HepG2 (cell line): ENCODE measurements around the gene NEMF. TPM values are rescaled to one million over a fixed set of nuclear protein-coding genes. Genes with fewer than 3 reads are reported as not detected.

Experiments
- ATAC-seq: fragments of 200-7000 bp; cut with Tn5 transposase; 3 replicates; pipeline ENCODE4 v1.9.1; 2020; ENCODE audit warnings: mild to moderate bottlenecking, moderate library complexity
- BruUV-seq: library from RNA; stranded (reverse); fragments of 400-500 nt; replicated peaks from 2 replicates; lab custom pipeline; 2021; lab: Mats Ljungman, UMichigan
- CTCF ChIA-PET: fragments of 300-600 bp; formaldehyde crosslinking; extraction: SDS; loops from one replicate; lab custom pipeline; 2021; ENCODE audit warnings: low total read pairs, inconsistent platforms, low intra/inter-chr PET ratio; lab: Yijun Ruan, JAX
- POLR2A ChIA-PET: fragments of 350-600 bp; sonication (Branson Sonifier 250); formaldehyde crosslinking; loops from one replicate; lab custom pipeline; 2020; ENCODE audit warnings: antibody characterized with exemption, inconsistent platforms; lab: Yijun Ruan, JAX
- DNase-seq: peaks from one replicate; pipeline ENCODE4 v3.0.0-alpha.2; 2015; ENCODE audit warnings: low spot score
- FAIRE-seq: peaks from 3 replicates; lab custom pipeline; 2011; peaks lifted over from hg19 to GRCh38; lab: Jason Lieb, UNC
- H2AFZ ChIP-seq: one replicate; pipeline ENCODE4 v1.6.1; 2011; ENCODE audit warnings: low read length, inconsistent platforms
- H3K27ac ChIP-seq: fragments of 300-600 bp; 3 replicates; pipeline ENCODE4 v1.8.0; 2011; ENCODE audit warnings: mixed run types, mild to moderate bottlenecking, mixed read lengths, low read length, inconsistent platforms; ENCODE audit not compliant: insufficient read depth; ENCODE audit errors: extremely low read length
- H3K27me3 ChIP-seq, 2 experiments: fragments of 200-600 bp in 1 of 2; 2 replicates in 1 of 2; 3 replicates in 1 of 2; pipeline versions ENCODE4 v1.6.0 to v1.8.0; 2011; ENCODE audit warnings: low read length in 2 of 2, mild to moderate bottlenecking in 2 of 2, moderate library complexity in 2 of 2, inconsistent platforms in 1 of 2; ENCODE audit not compliant: insufficient read depth in 2 of 2, control insufficient read depth in 1 of 2
- H3K36me3 ChIP-seq, 2 experiments: fragments of 200-600 bp in 1 of 2; replicated peaks in 1 of 2; 2 replicates in 1 of 2; 3 replicates in 1 of 2; pipeline versions ENCODE4 v1.5.1 to v1.8.0; 2011; ENCODE audit warnings: low read length in 2 of 2, inconsistent platforms in 1 of 2; ENCODE audit not compliant: insufficient read depth in 2 of 2, control insufficient read depth in 1 of 2
- H3K4me1 ChIP-seq: 2 replicates; pipeline ENCODE4 v1.5.1; 2012; ENCODE audit warnings: low read length, inconsistent platforms; ENCODE audit not compliant: insufficient read depth
- H3K4me2 ChIP-seq: 2 replicates; pipeline ENCODE4 v1.6.0; 2011; ENCODE audit warnings: low read depth, low read length, inconsistent platforms
- H3K4me3 ChIP-seq, 3 experiments: fragments of 200-600 bp in 1 of 3; sonication (generic), shearing (Covaris generic) in 1 of 3; replicated peaks in 1 of 3; 2 replicates each; pipeline ENCODE4 v1.5.1; 2011 to 2016; ENCODE audit warnings: low read length in 3 of 3, inconsistent platforms in 2 of 3, low read depth in 2 of 3, mild to moderate bottlenecking in 2 of 3, control low read depth in 1 of 3, mixed read lengths in 1 of 3; ENCODE audit not compliant: insufficient read depth in 1 of 3
- H3K79me2 ChIP-seq: one replicate; pipeline ENCODE4 v1.6.1; 2011; ENCODE audit warnings: low read length, inconsistent platforms; ENCODE audit not compliant: insufficient read depth
- H3K9ac ChIP-seq: 2 replicates; pipeline ENCODE4 v1.6.0; 2011; ENCODE audit warnings: mild to moderate bottlenecking, low read depth, low read length, inconsistent platforms; ENCODE audit not compliant: insufficient read depth
- H3K9me3 ChIP-seq: 2 replicates; pipeline ENCODE4 v1.5.1; 2012; ENCODE audit warnings: mild to moderate bottlenecking, low read length
- H4K20me1 ChIP-seq: 2 replicates; pipeline ENCODE4 v1.6.0; 2011; ENCODE audit warnings: inconsistent platforms, mild to moderate bottlenecking, low read length, moderate library complexity; ENCODE audit not compliant: insufficient read depth
- BHLHE40 ChIP-seq: IDR thresholded peaks from 2 replicates; pipeline ENCODE4 v1.6.1; 2011; ENCODE audit warnings: low read length, improper control_type of control experiment
- CCDC6 ChIP-seq: sonication (generic); formaldehyde crosslinking; IDR thresholded peaks from 2 replicates; pipeline ENCODE4 v1.8.1; 2022; ENCODE audit warnings: mild to moderate bottlenecking, missing genetic modification reagents, moderate library complexity
- GABPA ChIP-seq, 2 experiments: IDR thresholded peaks; 2 replicates each; pipeline ENCODE4 v1.6.1; 2011 to 2016; ENCODE audit warnings: low read depth in 2 of 2, low read length in 1 of 2, missing biosample characterization in 1 of 2, missing genetic modification characterization in 1 of 2
- NFE2L1 ChIP-seq: sonication (generic); formaldehyde crosslinking; IDR thresholded peaks from 2 replicates; pipeline ENCODE4 v1.4.0; 2020; ENCODE audit warnings: missing genetic modification reagents, mild to moderate bottlenecking, borderline replicate concordance
- SIN3B ChIP-seq: fragments of 150-350 bp; IDR thresholded peaks from 2 replicates; pipeline ENCODE4 v1.6.1; 2014; ENCODE audit warnings: low read length
- TEAD2 ChIP-seq: sonication (generic); formaldehyde crosslinking; IDR thresholded peaks from 2 replicates; pipeline ENCODE4 v1.9.0; 2021; ENCODE audit warnings: missing genetic modification reagents
- ZKSCAN8 ChIP-seq: IDR thresholded peaks from 2 replicates; pipeline ENCODE4 v1.6.1; 2016; ENCODE audit warnings: borderline replicate concordance, missing genetic modification reagents, missing compliant biosample characterization
- ZNF264 ChIP-seq: sonication (generic); formaldehyde crosslinking; IDR thresholded peaks from 2 replicates; pipeline ENCODE4 v1.4.0; 2020; ENCODE audit warnings: missing genetic modification reagents
- ZNF432 ChIP-seq: sonication (generic); formaldehyde crosslinking; IDR thresholded peaks from 2 replicates; pipeline ENCODE4 v1.5.0; 2020; ENCODE audit warnings: missing genetic modification reagents, mild to moderate bottlenecking, borderline replicate concordance
- ZNF567 ChIP-seq: sonication (generic); formaldehyde crosslinking; IDR thresholded peaks from 2 replicates; pipeline ENCODE4 v1.8.1; 2023; ENCODE audit warnings: mild to moderate bottlenecking, missing genetic modification reagents, borderline replicate concordance
- WGBS: methylation state at CpG from one replicate; pipeline ENCODE4 v1.1.6; 2017; ENCODE audit warnings: low lambda C conversion rate; 5-methylcytosine and 5-hydroxymethylcytosine counted together
- in situ Hi-C: cut with HindIII; loops from 2 replicates; pipeline ENCODE4 v1.10.0; 2017; ENCODE audit warnings: low pct_unique_long_range_greater_than_20kb; ENCODE audit not compliant: extremely low pct_ligation_motif_present
- intact Hi-C: fragments of 100-400 bp; cut with micrococcal nuclease; formaldehyde crosslinking; loops from one replicate; pipeline ENCODE4 v1.10.0; 2022; ENCODE audit not compliant: unreplicated experiment
- polyA plus RNA-seq, 8 experiments: library from polyadenylated mRNA; depleted of rRNA in 3 of 8; stranded (reverse) in 7 of 8; unstranded in 1 of 8; fragments of >200 nt; fragmentation: Illumina TruSeq in 4 of 8; extraction: Trizol in 4 of 8; gene quantifications; 2 replicates each; pipeline versions ENCODE4 v1.2.1 to v1.2.3, GENCODE V29; 2011 to 2016; ENCODE audit warnings: low read depth in 4 of 8, missing spikeins in 1 of 8, mixed read lengths in 1 of 8; ENCODE audit not compliant: insufficient read depth in 1 of 8
- total RNA-seq, 5 experiments: library from RNA; depleted of rRNA; stranded (reverse); fragments of >200 nt; fragmentation: Illumina TruSeq; extraction: Trizol; gene quantifications; 2 replicates each; pipeline ENCODE4 v1.2.3, GENCODE V29; 2016; ENCODE audit warnings: low read depth in 1 of 5
- TF ChIP-seq, protein P1 (sequence below): sonication (generic); formaldehyde crosslinking; IDR thresholded peaks from 2 replicates; pipeline ENCODE4 v1.4.0; 2020; ENCODE audit warnings: mild to moderate bottlenecking, missing genetic modification reagents
- TF ChIP-seq, protein P2 (sequence below): sonication (generic); formaldehyde crosslinking; conservative IDR thresholded peaks from 2 replicates; pipeline ENCODE4 v1.8.0; 2022; ENCODE audit warnings: missing genetic modification reagents

NEMF gene
- total and polyA plus RNA-seq, 2 of the 13 experiments (the other 11 are each of a cell fraction or from before 2014, with no cell fraction given) = 21.3 to 57.9 TPM

DNA sequence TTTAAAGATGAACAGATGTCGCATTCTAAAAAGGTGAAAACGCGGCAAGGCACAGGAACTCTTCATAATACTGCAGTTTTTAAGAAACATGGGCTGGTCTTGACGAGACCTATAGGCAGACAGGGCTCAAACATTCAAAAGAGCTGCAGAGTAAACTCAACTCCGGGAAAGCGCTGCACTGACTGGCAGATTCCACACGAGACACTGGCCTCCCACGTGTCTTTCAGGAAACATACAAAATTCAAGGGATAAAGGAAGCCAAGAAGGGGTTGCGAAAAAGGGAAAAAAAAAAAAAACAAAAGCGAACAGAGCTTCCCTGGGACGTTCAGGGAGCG is 39.7 kb upstream of the NEMF start:
- CTCF ChIA-PET = no interaction called here
- ATAC-seq (peak; percentile 68), FAIRE-seq (no peak), DNase-seq (peak; percentile 80)
- Histone ChIP-seq H2AFZ (no peak overlapping the region), H3K79me2 (peaks cover 39% of the 10 kb centered on the region), H3K4me1 (peaks cover 24% of the 10 kb centered on the region), H3K9me3 (no peaks in the 10 kb centered on the region), H3K36me3 (no peaks in the 10 kb centered on the region; a peak in 2 of 5 replicates), H3K4me3 (peak overlapping the region; percentile 64 to 97 (median 95)), H3K27me3 (no peaks in the 10 kb centered on the region), H3K4me2 (peak overlapping the region; percentile 79), H4K20me1 (peaks cover 27% of the 10 kb centered on the region), H3K27ac (peak overlapping the region; percentile 98), H3K9ac (peak overlapping the region; percentile 99)
- POLR2A ChIA-PET = interaction anchor here (0.7 to 3.4 kb wide), 19 partner anchors 8 to 420 kb away, joined by 3 to 27 read pairs (median 5); partner anchors contain the start of genes DMAC2L, KLHDC2, L2HGDH and NEMF
- 1% methylated on average over 12 of the region's 12 CpGs for WGBS
- TSS peak; percentile 92 for BruUV-seq
- intact Hi-C loops = loop anchor here (1.0 to 5.0 kb wide), 3 partner anchors 95 to 170 kb away; no protein-coding TSS in a partner anchor
- in situ Hi-C loops = loop anchor here (5.0 kb wide), 1 partner anchor 110 kb away; no protein-coding TSS in a partner anchor
- TF ChIP-seq GABPA (IDR thresholded peaks at IDR 0.05; ENCODE audit: low read depth, low read length) (no peak), GABPA (CRISPR knock-in tag; IDR thresholded peaks at IDR 0.05; ENCODE audit: low read depth) (0 out of 2 replicates have a peak, but pooled peaks have one; percentile 33), BHLHE40 (0 out of 2 replicates have a peak, but pooled peaks have one; percentile 10), SIN3B (0 out of 2 replicates have a peak, but pooled peaks have one; percentile 34), NFE2L1 (CRISPR knock-in tag) (no peak), ZNF264 (CRISPR knock-in tag) (no peak), CCDC6 (CRISPR knock-in tag) (no peak), ZKSCAN8 (CRISPR knock-in tag) (no peak), ZNF567 (CRISPR knock-in tag) (no peak), ZNF432 (CRISPR knock-in tag) (no peak), TEAD2 (CRISPR knock-in tag) (no peak)
- TF ChIP-seq, protein P1, sequence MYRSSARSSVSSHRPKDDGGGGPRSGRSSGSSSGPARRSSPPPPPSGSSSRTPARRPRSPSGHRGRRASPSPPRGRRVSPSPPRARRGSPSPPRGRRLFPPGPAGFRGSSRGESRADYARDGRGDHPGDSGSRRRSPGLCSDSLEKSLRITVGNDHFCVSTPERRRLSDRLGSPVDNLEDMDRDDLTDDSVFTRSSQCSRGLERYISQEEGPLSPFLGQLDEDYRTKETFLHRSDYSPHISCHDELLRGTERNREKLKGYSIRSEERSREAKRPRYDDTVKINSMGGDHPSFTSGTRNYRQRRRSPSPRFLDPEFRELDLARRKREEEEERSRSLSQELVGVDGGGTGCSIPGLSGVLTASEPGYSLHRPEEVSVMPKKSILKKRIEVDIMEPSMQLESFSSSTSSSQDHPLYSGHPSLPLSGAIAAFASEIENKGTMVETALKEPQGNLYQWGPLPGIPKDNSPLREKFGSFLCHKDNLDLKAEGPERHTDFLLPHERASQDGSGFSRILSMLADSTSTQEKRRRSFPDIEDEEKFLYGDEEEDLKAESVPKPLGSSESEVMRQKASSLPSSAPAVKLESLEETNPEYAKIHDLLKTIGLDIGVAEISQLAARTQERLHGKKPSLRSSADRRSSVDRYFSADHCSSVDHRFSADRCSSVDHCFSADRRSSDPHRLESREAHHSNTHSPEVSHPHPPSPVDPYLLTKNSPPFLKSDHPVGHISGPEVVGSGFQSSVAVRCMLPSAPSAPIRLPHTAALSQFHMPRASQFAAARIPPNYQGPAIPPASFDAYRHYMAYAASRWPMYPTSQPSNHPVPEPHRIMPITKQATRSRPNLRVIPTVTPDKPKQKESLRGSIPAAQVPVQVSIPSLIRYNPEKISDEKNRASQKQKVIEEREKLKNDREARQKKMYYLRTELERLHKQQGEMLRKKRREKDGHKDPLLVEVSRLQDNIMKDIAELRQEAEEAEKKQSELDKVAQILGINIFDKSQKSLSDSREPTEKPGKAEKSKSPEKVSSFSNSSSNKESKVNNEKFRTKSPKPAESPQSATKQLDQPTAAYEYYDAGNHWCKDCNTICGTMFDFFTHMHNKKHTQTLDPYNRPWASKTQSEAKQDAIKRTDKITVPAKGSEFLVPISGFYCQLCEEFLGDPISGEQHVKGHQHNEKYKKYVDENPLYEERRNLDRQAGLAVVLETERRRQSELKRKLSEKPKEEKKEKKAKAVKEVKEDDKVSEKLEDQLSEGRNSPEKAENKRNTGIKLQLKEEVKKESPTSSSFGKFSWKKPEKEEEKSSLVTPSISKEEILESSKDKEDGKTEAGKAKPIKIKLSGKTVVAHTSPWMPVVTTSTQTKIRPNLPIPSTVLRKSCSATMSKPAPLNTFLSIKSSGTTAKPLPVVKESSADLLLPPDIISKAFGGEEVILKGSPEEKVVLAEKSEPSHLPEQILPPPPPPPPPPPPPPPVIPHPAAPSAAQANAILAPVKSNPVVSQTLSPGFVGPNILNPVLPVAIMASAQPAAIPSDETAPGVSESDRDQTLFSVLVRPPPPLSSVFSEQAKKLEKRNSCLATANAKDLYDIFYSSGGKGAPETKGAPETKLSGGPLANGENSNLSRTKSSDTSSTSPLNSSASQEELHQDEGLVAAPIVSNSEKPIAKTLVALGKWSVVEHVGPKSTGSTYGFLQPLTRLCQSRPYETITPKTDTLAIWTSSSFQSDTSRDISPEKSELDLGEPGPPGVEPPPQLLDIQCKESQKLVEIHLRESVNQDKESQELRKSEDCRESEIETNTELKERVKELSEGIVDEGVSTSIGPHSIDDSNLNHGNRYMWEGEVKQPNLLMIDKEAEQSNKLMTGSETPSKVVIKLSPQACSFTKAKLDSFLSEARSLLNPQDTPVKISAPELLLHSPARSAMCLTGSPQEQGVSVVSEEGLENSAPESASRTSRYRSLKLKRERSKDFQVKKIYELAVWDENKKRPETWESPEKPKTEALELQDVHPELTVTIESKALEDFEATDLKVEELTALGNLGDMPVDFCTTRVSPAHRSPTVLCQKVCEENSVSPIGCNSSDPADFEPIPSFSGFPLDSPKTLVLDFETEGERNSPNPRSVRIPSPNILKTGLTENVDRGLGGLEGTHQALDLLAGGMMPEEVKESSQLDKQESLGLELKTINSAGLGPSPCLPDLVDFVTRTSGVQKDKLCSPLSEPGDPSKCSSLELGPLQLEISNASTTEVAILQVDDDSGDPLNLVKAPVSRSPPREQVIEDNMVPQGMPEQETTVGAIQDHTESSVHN (CRISPR knock-in tag) = no peak
- TF ChIP-seq, protein P2, sequence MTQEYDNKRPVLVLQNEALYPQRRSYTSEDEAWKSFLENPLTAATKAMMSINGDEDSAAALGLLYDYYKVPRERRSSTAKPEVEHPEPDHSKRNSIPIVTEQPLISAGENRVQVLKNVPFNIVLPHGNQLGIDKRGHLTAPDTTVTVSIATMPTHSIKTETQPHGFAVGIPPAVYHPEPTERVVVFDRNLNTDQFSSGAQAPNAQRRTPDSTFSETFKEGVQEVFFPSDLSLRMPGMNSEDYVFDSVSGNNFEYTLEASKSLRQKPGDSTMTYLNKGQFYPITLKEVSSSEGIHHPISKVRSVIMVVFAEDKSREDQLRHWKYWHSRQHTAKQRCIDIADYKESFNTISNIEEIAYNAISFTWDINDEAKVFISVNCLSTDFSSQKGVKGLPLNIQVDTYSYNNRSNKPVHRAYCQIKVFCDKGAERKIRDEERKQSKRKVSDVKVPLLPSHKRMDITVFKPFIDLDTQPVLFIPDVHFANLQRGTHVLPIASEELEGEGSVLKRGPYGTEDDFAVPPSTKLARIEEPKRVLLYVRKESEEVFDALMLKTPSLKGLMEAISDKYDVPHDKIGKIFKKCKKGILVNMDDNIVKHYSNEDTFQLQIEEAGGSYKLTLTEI (CRISPR knock-in tag) = no peak
